WTC11 (cell line): ENCODE data around the gene STAG2. TPM values are rescaled to one million over a fixed set of nuclear protein-coding genes. Genes with fewer than 3 reads are reported as not detected.

Experiments
- ATAC-seq: fragments of 200-7000 bp; cut with Tn5 transposase; 2 replicates; pipeline ENCODE4 v1.10.0; 2021; ENCODE audit warnings: mild to moderate bottlenecking, moderate library complexity
- CTCF ChIA-PET: fragments of 300-600 bp; sonication (Branson Sonifier 250); formaldehyde crosslinking; loops from one replicate; lab custom pipeline; 2021; ENCODE audit warnings: antibody characterized with exemption; lab: Charles Lee
- POLR2A ChIA-PET: fragments of 350-600 bp; sonication (Branson Sonifier 250); formaldehyde crosslinking; loops from one replicate; lab custom pipeline; 2021; ENCODE audit warnings: antibody characterized with exemption; lab: Charles Lee
- DNase-seq: peaks from one replicate; pipeline ENCODE4 v3.0.0; 2021; ENCODE audit warnings: low spot score
- H3K27ac Mint-ChIP-seq: 2 replicates; pipeline ENCODE4 v1.8.0; 2021; ENCODE audit warnings: mixed read lengths
- H3K27me3 Mint-ChIP-seq: 2 replicates; pipeline ENCODE4 v1.8.0; 2021; ENCODE audit warnings: low read depth, mild to moderate bottlenecking, moderate library complexity, mixed read lengths
- H3K36me3 Mint-ChIP-seq: 2 replicates; pipeline ENCODE4 v1.8.0; 2021; ENCODE audit warnings: mixed read lengths
- H3K4me1 Mint-ChIP-seq: 2 replicates; pipeline ENCODE4 v1.8.0; 2022; ENCODE audit warnings: mixed read lengths
- H3K4me3 Mint-ChIP-seq: 2 replicates; pipeline ENCODE4 v1.8.0; 2021; ENCODE audit warnings: mild to moderate bottlenecking, moderate library complexity, mixed read lengths
- H3K9me3 Mint-ChIP-seq: 2 replicates; pipeline ENCODE4 v1.8.0; 2021; ENCODE audit warnings: mixed read lengths
- CBFB ChIP-seq: sonication (generic); formaldehyde crosslinking; IDR thresholded peaks from 2 replicates; pipeline ENCODE4 v1.8.1; 2022; ENCODE audit warnings: mild to moderate bottlenecking, low read depth, missing genetic modification reagents
- FOXJ3 ChIP-seq: sonication (generic); formaldehyde crosslinking; IDR thresholded peaks from 2 replicates; pipeline ENCODE4 v1.9.0; 2021; ENCODE audit warnings: missing genetic modification reagents, mild to moderate bottlenecking, borderline replicate concordance
- FOXK1 ChIP-seq: sonication (generic); formaldehyde crosslinking; IDR thresholded peaks from 2 replicates; pipeline ENCODE4 v1.8.0; 2022; ENCODE audit warnings: mild to moderate bottlenecking, moderate library complexity, missing genetic modification reagents
- FOXP1 ChIP-seq: sonication (generic); formaldehyde crosslinking; IDR thresholded peaks from 2 replicates; pipeline ENCODE4 v1.8.0; 2022; ENCODE audit warnings: missing genetic modification reagents, mild to moderate bottlenecking, moderate library complexity, borderline replicate concordance
- GRHL2 ChIP-seq: fragments of 250-450 bp; sonication (Bioruptor Pico); IDR thresholded peaks from 2 replicates; pipeline ENCODE4 v1.8.0; 2022; ENCODE audit warnings: mild to moderate bottlenecking, moderate library complexity; ENCODE audit not compliant: insufficient replicate concordance, severe bottlenecking
- HMGA2 ChIP-seq: fragments of 250-450 bp; sonication (Bioruptor Pico); IDR thresholded peaks from 2 replicates; pipeline ENCODE4 v1.4.0; 2021; ENCODE audit warnings: mild to moderate bottlenecking, moderate library complexity
- JAZF1 ChIP-seq: fragments of 250-450 bp; sonication (Bioruptor Pico); IDR thresholded peaks from 2 replicates; pipeline ENCODE4 v1.9.0; 2021; ENCODE audit warnings: moderate library complexity, mild to moderate bottlenecking, inconsistent platforms
- NR1H2 ChIP-seq: sonication (generic); formaldehyde crosslinking; IDR thresholded peaks from 2 replicates; pipeline ENCODE4 v1.9.0; 2021; ENCODE audit warnings: mild to moderate bottlenecking, moderate library complexity, missing genetic modification reagents
- SP1 ChIP-seq: sonication (generic); formaldehyde crosslinking; conservative IDR thresholded peaks from 2 replicates; pipeline ENCODE4 v1.8.1; 2022; ENCODE audit warnings: missing genetic modification reagents
- TEAD1 ChIP-seq: sonication (generic); formaldehyde crosslinking; IDR thresholded peaks from 2 replicates; pipeline ENCODE4 v1.8.0; 2022; ENCODE audit warnings: mild to moderate bottlenecking, missing genetic modification reagents
- TP53 ChIP-seq: sonication (generic); formaldehyde crosslinking; IDR thresholded peaks from 2 replicates; pipeline ENCODE4 v1.8.1; 2023; ENCODE audit warnings: mild to moderate bottlenecking, missing genetic modification reagents
- ZNF396 ChIP-seq: fragments of 250-450 bp; sonication (Bioruptor Pico); IDR thresholded peaks from 2 replicates; pipeline ENCODE4 v1.8.0; 2021; ENCODE audit warnings: mild to moderate bottlenecking, moderate library complexity, borderline replicate concordance
- ZNF423 ChIP-seq: fragments of 250-450 bp; sonication (Bioruptor Pico); IDR thresholded peaks from 2 replicates; pipeline ENCODE4 v2.1.2; 2022; ENCODE audit warnings: mild to moderate bottlenecking, moderate library complexity
- total RNA-seq: library from RNA; stranded (reverse); gene quantifications from 3 replicates; pipeline ENCODE4 v1.2.3, GENCODE V29; 2021
- TF ChIP-seq, protein P1 (sequence below): sonication (generic); formaldehyde crosslinking; IDR thresholded peaks from 2 replicates; pipeline ENCODE4 v1.8.1; 2022; ENCODE audit warnings: low read depth, missing genetic modification reagents, borderline replicate concordance
- TF ChIP-seq, protein P2 (sequence below): fragments of 250-450 bp; sonication (Bioruptor Pico); IDR thresholded peaks from 2 replicates; pipeline ENCODE4 v2.1.2; 2022; ENCODE audit warnings: mild to moderate bottlenecking, moderate library complexity
- TF ChIP-seq, protein P3 (sequence below): fragments of 250-450 bp; sonication (Bioruptor Pico); IDR thresholded peaks from 2 replicates; pipeline ENCODE4 v1.9.0; 2021; ENCODE audit warnings: moderate library complexity, mild to moderate bottlenecking, inconsistent platforms, borderline replicate concordance
- TF ChIP-seq, protein P4 (sequence below): sonication (generic); formaldehyde crosslinking; conservative IDR thresholded peaks from 2 replicates; pipeline ENCODE4 v1.8.1; 2023; ENCODE audit warnings: mild to moderate bottlenecking, low read depth, missing genetic modification reagents, moderate library complexity
- TF ChIP-seq, protein P5 (sequence below): fragments of 250-450 bp; sonication (Bioruptor Pico); IDR thresholded peaks from 2 replicates; pipeline ENCODE4 v1.9.0; 2021; ENCODE audit warnings: mild to moderate bottlenecking
- TF ChIP-seq, protein P6 (sequence below): sonication (generic); formaldehyde crosslinking; IDR thresholded peaks from 2 replicates; pipeline ENCODE4 v1.8.1; 2023; ENCODE audit warnings: mild to moderate bottlenecking, missing genetic modification reagents
- TF ChIP-seq, protein P7 (sequence below): fragments of 250-450 bp; sonication (Bioruptor Pico); conservative IDR thresholded peaks from 2 replicates; pipeline ENCODE4 v1.9.0; 2021; ENCODE audit warnings: mild to moderate bottlenecking
- TF ChIP-seq, protein P8 (sequence below): sonication (generic); formaldehyde crosslinking; IDR thresholded peaks from 2 replicates; pipeline ENCODE4 v1.8.0; 2022; ENCODE audit warnings: mild to moderate bottlenecking, missing genetic modification reagents

STAG2 gene
- total RNA-seq, 1 experiment from 2014 or later = 70.5 TPM

DNA sequence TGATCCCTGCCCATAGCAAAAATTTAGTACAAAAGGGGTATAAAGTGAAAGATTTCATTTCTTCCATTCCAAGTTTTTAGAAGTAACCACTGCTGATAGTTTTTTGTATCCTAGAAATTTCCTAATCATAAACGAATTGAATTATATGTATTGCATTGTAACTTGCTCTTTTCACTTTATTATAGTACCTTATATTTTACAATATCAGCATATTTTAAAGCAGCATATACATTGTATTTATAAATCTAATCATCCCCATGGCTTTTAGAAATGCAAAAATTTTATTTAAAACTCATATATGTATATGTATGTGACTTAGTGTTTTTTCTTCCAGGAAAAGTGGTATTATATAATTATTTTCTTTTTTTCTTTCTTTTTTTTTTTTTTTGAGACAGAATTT is 27.7 kb downstream of the STAG2 start (continued):
- TF ChIP-seq, protein P1, sequence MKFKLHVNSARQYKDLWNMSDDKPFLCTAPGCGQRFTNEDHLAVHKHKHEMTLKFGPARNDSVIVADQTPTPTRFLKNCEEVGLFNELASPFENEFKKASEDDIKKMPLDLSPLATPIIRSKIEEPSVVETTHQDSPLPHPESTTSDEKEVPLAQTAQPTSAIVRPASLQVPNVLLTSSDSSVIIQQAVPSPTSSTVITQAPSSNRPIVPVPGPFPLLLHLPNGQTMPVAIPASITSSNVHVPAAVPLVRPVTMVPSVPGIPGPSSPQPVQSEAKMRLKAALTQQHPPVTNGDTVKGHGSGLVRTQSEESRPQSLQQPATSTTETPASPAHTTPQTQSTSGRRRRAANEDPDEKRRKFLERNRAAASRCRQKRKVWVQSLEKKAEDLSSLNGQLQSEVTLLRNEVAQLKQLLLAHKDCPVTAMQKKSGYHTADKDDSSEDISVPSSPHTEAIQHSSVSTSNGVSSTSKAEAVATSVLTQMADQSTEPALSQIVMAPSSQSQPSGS = no peak
- TF ChIP-seq, all 79 proteins: peak for 0

DNA sequence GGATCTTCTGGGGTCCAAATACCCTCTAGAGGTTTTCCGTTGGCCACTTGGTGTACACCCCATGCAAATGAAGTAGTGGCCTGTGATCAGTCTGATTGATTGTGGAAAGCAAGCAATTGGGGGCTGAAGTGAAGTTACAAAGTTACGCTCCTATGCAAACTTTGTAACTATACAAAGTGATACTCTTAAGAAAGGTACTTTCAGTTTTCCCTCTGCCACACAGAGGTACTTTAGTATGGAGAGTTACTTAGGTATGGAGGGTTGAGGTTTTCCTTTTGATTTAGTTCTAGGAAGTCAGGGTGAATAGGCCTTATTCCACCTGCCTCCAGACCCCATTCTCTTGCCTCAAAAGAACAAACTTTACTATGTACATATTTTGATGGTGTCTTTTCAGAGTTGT is 28.7 kb downstream of the STAG2 start:
- ChIA-PET CTCF (no interaction called here), POLR2A (no interaction called here)
- Mint-ChIP-seq H3K27me3 (no peaks in the 10 kb centered on the region), H3K36me3 (no peaks in the 10 kb centered on the region), H3K27ac (no peak overlapping the region), H3K9me3 (no peaks in the 10 kb centered on the region), H3K4me1 (peaks cover 49% of the 10 kb centered on the region), H3K4me3 (no peak overlapping the region)
- TF ChIP-seq, protein P2, sequence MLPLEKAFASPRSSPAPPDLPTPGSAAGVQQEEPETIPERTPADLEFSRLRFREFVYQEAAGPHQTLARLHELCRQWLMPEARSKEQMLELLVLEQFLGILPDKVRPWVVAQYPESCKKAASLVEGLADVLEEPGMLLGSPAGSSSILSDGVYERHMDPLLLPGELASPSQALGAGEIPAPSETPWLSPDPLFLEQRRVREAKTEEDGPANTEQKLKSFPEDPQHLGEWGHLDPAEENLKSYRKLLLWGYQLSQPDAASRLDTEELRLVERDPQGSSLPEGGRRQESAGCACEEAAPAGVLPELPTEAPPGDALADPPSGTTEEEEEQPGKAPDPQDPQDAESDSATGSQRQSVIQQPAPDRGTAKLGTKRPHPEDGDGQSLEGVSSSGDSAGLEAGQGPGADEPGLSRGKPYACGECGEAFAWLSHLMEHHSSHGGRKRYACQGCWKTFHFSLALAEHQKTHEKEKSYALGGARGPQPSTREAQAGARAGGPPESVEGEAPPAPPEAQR (CRISPR knock-in tag) = no peak
- TF ChIP-seq, protein P3, sequence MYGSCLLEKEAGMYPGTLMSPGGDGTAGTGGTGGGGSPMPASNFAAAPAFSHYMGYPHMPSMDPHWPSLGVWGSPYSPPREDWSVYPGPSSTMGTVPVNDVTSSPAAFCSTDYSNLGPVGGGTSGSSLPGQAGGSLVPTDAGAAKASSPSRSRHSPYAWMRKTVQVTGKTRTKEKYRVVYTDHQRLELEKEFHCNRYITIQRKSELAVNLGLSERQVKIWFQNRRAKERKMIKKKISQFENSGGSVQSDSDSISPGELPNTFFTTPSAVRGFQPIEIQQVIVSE (CRISPR knock-in tag) = no peak
- TF ChIP-seq TP53 (no peak), TEAD1 (no peak), GRHL2 (CRISPR knock-in tag) (no peak), JAZF1 (CRISPR knock-in tag) (no peak), FOXJ3 (CRISPR knock-in tag) (no peak), NR1H2 (CRISPR knock-in tag) (no peak), FOXP1 (CRISPR knock-in tag) (no peak), ZNF396 (no peak), SP1 (no peak), FOXK1 (no peak)
- TF ChIP-seq, protein P4, sequence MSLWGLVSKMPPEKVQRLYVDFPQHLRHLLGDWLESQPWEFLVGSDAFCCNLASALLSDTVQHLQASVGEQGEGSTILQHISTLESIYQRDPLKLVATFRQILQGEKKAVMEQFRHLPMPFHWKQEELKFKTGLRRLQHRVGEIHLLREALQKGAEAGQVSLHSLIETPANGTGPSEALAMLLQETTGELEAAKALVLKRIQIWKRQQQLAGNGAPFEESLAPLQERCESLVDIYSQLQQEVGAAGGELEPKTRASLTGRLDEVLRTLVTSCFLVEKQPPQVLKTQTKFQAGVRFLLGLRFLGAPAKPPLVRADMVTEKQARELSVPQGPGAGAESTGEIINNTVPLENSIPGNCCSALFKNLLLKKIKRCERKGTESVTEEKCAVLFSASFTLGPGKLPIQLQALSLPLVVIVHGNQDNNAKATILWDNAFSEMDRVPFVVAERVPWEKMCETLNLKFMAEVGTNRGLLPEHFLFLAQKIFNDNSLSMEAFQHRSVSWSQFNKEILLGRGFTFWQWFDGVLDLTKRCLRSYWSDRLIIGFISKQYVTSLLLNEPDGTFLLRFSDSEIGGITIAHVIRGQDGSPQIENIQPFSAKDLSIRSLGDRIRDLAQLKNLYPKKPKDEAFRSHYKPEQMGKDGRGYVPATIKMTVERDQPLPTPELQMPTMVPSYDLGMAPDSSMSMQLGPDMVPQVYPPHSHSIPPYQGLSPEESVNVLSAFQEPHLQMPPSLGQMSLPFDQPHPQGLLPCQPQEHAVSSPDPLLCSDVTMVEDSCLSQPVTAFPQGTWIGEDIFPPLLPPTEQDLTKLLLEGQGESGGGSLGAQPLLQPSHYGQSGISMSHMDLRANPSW (CRISPR knock-in tag) = no peak
- TF ChIP-seq, protein P5, sequence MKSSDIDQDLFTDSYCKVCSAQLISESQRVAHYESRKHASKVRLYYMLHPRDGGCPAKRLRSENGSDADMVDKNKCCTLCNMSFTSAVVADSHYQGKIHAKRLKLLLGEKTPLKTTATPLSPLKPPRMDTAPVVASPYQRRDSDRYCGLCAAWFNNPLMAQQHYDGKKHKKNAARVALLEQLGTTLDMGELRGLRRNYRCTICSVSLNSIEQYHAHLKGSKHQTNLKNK = no peak
- DNase-seq = no peak
- ATAC-seq = no peak

DNA sequence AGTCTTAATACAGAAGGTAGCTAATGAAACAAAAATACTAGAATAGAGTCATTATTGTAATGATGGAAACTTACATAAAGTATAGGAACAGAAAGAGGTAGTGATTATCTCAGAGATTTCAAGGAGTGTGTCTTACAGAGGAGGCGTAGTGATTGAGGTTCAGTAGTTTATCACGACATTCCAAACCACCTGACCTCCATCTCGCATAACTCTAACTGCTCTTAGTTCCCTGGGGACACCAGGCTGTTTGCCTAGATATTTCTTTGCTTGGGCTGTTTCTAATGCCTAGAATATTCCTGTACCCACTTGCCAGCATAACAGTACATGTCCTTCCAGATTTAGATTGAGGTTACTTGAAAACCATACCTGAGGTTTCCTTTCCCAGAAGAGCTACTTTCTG is 29.1 kb downstream of the STAG2 start:
- no peak for ATAC-seq
- CTCF ChIA-PET = no interaction called here
- no peak for TF ChIP-seq HMGA2 (CRISPR knock-in tag)
- TF ChIP-seq, protein P6, sequence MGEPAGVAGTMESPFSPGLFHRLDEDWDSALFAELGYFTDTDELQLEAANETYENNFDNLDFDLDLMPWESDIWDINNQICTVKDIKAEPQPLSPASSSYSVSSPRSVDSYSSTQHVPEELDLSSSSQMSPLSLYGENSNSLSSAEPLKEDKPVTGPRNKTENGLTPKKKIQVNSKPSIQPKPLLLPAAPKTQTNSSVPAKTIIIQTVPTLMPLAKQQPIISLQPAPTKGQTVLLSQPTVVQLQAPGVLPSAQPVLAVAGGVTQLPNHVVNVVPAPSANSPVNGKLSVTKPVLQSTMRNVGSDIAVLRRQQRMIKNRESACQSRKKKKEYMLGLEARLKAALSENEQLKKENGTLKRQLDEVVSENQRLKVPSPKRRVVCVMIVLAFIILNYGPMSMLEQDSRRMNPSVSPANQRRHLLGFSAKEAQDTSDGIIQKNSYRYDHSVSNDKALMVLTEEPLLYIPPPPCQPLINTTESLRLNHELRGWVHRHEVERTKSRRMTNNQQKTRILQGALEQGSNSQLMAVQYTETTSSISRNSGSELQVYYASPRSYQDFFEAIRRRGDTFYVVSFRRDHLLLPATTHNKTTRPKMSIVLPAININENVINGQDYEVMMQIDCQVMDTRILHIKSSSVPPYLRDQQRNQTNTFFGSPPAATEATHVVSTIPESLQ = no peak
- no peak for TF ChIP-seq CBFB (CRISPR knock-in tag)
- no peak for TF ChIP-seq ZNF423
- TF ChIP-seq, protein P7, sequence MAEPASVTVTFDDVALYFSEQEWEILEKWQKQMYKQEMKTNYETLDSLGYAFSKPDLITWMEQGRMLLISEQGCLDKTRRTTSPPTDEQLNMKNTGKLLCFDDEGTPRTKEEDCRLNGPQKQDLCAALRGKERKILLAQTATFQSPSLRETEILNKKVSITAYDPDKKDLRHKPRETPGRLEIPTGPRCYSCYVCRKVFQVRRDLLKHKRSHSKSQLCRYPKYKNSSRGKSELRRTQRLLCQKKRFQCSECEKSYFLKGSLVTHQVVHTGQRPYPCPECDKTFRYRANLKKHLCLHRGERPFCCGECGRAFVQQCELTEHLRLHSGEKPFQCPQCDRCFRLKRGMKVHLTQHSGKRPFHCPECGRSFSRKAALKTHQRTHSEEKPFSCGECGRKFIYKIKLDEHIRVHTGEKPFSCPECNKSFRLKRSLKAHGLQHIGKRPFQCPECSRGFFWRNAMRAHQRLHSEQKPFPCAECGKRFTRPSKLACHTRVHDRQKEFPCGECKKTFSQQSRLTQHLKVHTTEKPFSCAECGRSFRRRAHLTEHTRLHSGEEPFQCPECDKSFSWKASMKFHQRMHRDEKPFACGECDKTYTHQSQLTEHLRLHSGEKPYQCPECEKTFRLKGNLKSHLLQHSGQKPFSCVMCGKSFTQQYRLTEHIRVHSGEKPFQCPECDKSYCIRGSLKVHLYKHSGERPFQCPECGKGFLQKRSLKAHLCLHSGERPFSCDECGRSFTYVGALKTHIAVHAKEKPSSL (CRISPR knock-in tag) = no peak
- TF ChIP-seq, protein P8, sequence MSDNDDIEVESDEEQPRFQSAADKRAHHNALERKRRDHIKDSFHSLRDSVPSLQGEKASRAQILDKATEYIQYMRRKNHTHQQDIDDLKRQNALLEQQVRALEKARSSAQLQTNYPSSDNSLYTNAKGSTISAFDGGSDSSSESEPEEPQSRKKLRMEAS (CRISPR knock-in tag) = no peak
- TF ChIP-seq, protein P3 (CRISPR knock-in tag) = no peak

More for the DNA sequence above, 29.1 kb downstream of the STAG2 start:
- no peaks in the 10 kb centered on the region for H3K9me3 Mint-ChIP-seq
- no peak overlapping the region for H3K4me3 Mint-ChIP-seq
- H3K27ac Mint-ChIP-seq = no peak overlapping the region
- peaks cover 50% of the 10 kb centered on the region for H3K4me1 Mint-ChIP-seq
- no peaks in the 10 kb centered on the region for H3K27me3 Mint-ChIP-seq
- no peak for DNase-seq
- H3K36me3 Mint-ChIP-seq = no peaks in the 10 kb centered on the region
- POLR2A ChIA-PET = no interaction called here
